Activated naive CD8-positive, alpha-beta T cell (primary cell): Measurements from ENCODE around the gene POMGNT2.

Source experiments
- H3K27ac Mint-ChIP-seq: one replicate; pipeline ENCODE4 v1.8.0; 2021; ENCODE audit warnings: mixed read lengths
- H3K27me3 Mint-ChIP-seq: one replicate; pipeline ENCODE4 v1.8.0; 2021; ENCODE audit warnings: mixed read lengths
- H3K36me3 Mint-ChIP-seq: one replicate; pipeline ENCODE4 v1.8.0; 2021; ENCODE audit warnings: mixed read lengths
- H3K4me1 Mint-ChIP-seq: one replicate; pipeline ENCODE4 v1.8.0; 2021; ENCODE audit warnings: low read depth, mixed read lengths
- H3K4me3 Mint-ChIP-seq: one replicate; pipeline ENCODE4 v1.8.0; 2021; ENCODE audit warnings: mild to moderate bottlenecking, mixed read lengths
- H3K9me3 Mint-ChIP-seq: one replicate; pipeline ENCODE4 v1.8.0; 2021; ENCODE audit warnings: low read depth, mixed read lengths

POMGNT2 gene

DNA sequence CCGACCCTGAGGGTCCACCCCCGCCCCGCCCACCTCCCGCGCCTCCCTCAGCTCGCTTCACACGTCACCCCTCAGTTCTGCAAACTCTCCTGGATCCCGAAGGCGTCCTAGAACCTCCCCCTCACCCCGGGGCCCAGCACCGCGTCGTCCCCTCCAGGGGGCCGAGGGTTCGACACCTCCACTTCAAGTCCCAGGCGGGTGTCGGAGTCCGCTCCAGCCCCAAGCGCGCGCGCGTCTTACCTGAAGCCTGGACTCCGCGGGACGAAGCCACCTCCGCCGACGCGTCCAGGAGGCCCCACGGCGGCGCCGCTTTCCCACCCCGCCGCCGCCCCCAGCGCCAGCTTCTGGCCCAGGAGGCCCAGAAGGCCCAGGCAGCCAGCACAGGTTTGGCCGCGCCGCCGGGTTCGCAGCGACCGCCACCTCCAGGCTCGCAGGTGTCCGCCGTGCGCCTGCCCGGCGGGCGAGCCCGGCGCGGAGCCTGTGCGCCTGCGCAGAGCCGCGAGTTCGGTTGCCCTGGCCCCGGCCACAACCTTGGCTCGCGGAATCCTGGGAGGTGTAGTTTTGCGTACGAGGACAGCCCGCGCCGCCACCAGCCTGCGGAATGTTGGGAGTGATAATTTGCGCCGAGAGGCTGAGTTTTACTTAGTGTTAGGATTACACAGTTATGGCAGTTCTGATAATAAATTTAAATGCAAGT lies at the start of gene POMGNT2:
Gene POMGNT2 (minus strand): TSS at position 484 of the 697 bp plus-strand sequence. CDS start 24,648 bp downstream, outside the sequence.
- Mint-ChIP-seq H3K4me3 (peak within 1 kb of the TSS; percentile 86), H3K27ac (no peak within 1 kb of the TSS), H3K27me3 (peaks cover 1% of the 10 kb centered on the region), H3K9me3 (no peaks in the 10 kb centered on the region), H3K36me3 (no peaks in the 10 kb centered on the region), H3K4me1 (peaks cover 25% of the 10 kb centered on the region)

DNA sequence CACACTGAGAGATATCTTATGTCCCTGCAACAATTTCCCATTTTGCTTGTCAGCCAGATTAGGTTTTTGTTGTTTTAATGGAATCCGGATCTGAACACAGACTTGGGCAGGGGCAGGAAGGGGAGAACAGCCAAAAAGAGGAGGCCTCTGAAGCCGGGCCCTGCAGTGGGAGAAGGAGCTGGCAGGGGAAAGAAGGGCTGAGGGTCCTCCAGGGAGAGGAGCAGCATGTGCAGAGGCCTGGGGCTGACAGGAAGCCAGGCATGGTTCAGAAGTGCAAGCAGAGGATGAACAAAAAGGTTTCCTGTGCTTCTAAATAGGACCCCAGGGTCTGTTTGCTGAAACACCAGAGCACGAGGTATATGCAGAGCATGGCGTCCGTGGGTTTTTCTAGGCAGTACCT lies 49.1 kb upstream of the POMGNT2 start:
- Mint-ChIP-seq H3K27me3 (no peaks in the 10 kb centered on the region), H3K9me3 (no peaks in the 10 kb centered on the region), H3K4me1 (peaks cover 30% of the 10 kb centered on the region), H3K36me3 (no peaks in the 10 kb centered on the region), H3K4me3 (peak overlapping the region; percentile 3), H3K27ac (peak overlapping the region; percentile 7)

DNA sequence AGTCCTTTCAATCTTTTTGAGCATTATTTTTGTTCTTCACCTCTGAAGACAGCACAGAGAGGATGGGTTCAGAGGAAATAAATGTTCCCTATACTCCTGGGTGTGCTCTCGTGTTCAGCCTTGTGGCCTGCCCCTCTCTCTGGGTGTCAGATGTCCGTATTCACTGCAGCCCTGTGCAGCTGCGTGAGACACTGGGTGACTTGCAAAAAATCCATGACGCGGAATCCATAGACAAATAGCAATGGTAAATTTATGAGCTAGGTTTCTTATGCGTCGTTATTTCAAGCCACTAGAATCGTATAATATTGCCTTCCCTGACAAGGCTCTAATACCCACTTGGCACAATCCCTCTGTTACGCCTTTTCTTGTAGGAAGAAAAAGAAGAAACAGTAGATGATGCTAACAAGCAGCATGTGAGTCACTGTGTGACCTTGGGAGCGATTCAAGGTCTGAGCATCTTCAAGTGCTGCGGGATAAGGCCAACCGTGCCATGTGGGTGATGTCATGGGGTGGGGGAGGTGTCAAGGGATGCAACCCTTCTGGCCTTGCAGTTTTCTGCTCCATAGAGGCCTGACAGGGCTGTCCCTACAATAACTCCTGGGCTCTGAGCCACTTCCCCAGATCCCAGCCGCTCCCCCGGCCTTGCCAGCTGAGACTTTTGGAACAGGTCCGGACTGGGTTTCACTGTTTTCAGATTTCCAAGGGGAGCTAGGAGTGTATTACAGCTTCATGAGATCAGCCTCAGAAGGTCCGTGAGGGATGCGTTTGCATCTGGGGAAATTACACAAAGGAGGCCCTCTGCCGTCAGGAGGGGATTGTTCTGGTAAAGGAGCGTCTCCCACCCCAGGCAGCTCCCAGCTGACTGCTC lies 47.6 kb upstream of the POMGNT2 start:
- Mint-ChIP-seq H3K27me3 (no peaks in the 10 kb centered on the region), H3K27ac (no peak overlapping the region), H3K36me3 (no peaks in the 10 kb centered on the region), H3K4me1 (peaks cover 29% of the 10 kb centered on the region), H3K4me3 (no peak overlapping the region), H3K9me3 (no peaks in the 10 kb centered on the region)

DNA sequence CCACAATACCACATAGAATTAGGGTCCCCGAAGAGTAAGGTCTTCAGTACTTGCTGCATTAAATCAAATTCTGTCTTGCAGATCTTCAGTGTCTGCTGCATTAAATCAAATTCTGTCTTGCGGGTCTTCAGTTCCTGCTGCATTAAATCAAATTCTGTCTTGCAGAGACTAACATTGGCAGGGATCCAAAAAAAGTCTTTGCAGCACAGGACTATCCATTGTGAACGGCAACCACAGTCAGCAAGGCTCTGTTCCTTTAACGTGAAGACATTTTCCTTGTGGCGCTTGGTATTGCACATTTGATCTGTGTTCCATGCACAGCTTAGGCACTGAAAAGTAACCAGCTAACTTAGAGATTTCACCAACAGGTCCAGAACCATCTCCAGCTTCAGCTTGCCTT lies 46.8 kb upstream of the POMGNT2 start:
- Mint-ChIP-seq H3K27me3 (no peaks in the 10 kb centered on the region), H3K9me3 (peaks cover under 1% of the 10 kb centered on the region), H3K27ac (no peak overlapping the region), H3K4me3 (no peak overlapping the region), H3K4me1 (peaks cover 29% of the 10 kb centered on the region), H3K36me3 (no peaks in the 10 kb centered on the region)

DNA sequence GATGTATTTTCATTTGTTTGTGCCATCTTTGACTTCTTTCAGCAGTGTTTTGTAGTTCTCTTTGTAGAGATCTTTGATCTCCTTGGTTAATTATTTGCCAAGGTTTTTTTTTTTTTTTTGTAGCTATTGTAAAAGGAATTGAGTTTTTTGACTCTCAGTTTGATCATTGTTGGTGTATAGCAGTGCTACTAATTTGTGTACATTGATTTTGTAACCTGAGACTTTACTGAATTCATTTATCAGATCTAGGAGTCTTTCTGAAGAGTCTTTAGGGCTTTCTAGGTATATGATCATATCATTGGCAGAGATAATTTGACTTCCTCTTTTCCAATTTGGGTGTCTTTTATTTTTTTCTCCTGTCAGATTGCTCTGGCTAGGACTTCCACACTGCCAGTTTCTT lies 42.2 kb upstream of the POMGNT2 start:
- Mint-ChIP-seq H3K36me3 (no peaks in the 10 kb centered on the region), H3K4me3 (no peak overlapping the region), H3K9me3 (peaks cover 7% of the 10 kb centered on the region), H3K4me1 (no peaks in the 10 kb centered on the region), H3K27ac (no peak overlapping the region), H3K27me3 (no peaks in the 10 kb centered on the region)

DNA sequence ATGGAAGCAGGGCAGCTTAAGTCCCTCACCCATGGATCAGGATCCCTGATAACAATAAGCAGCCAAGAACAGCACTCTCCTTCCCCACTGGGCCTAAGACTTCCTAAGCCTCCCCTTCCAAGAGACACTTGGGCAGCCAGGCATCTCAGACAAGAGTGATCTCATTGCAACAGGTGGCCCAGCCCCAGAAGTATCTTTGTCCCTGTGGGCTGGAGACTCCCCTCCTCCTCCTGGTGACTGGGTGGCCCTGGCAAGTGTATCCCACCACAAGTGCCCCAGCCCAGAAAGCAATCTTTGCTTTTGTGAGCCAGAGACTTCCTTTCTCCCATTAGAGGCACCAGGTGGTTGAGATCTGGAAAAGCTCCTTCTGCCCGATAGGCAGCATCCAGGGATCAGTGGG lies 40.7 kb upstream of the POMGNT2 start:
- H3K4me1 Mint-ChIP-seq = no peaks in the 10 kb centered on the region

DNA sequence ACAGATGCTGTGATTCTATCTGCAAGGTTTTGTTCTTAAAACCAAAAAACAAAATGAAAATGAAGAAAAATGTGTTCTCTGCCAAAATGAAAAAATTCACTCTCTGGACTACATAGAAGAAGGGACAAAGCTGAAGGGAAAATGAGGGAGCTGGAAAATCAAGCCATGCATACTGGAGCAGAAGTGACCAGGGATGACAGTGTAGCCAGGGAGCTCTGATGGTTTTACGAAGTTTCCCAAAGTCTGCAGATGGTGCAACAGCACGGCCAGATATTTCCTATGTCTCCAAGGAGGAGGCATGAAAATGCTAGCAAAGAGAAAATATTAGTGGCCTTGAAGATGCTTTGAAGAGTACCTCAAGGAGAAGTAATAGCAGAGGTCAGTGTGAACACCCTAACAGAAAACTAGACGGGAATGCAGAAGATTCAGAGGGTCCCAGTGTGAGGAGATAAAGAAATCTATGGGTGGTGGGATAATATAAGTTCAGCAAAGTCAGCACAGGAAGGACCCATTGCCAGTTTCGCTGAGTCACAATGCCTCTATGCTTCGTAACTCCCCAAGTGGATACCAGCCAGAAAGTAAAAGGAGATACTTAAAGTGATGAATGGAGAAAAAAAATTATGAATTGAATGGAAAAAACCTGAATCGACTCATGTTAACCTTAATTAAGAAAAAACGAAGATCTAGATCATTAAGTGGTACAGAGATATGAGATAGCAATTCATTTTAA lies 39.0 kb upstream of the POMGNT2 start:
- Mint-ChIP-seq H3K27ac (no peak overlapping the region), H3K4me1 (no peaks in the 10 kb centered on the region), H3K4me3 (no peak overlapping the region), H3K9me3 (peaks cover 7% of the 10 kb centered on the region), H3K36me3 (no peaks in the 10 kb centered on the region), H3K27me3 (no peaks in the 10 kb centered on the region)

More for the DNA sequence above, 40.7 kb upstream of the POMGNT2 start:
- no peaks in the 10 kb centered on the region for H3K36me3 Mint-ChIP-seq
- no peak overlapping the region for H3K4me3 Mint-ChIP-seq
- no peaks in the 10 kb centered on the region for H3K27me3 Mint-ChIP-seq
- peaks cover 7% of the 10 kb centered on the region for H3K9me3 Mint-ChIP-seq
- no peak overlapping the region for H3K27ac Mint-ChIP-seq

DNA sequence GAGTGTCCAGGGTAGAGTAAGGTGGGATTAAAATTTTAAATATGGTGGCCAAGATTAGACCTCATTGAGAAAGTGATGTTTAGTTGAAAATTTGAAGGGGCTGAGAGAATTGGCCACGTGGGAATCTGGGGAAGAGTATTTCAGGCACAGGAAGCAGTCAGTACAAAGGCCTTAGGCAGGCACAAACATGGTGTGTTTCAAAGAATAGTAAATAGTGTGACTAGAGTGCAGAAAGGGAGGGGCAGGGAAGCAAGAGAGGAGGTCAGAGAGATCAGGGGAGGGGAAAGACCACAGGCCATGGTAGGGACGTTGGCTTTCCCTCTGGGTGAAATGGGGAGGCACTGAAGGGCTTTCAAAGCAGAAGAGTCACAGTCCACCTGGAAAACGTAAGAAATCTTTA lies 36.6 kb upstream of the POMGNT2 start:
- Mint-ChIP-seq H3K4me3 (no peak overlapping the region), H3K9me3 (peaks cover 5% of the 10 kb centered on the region), H3K27ac (no peak overlapping the region), H3K36me3 (no peaks in the 10 kb centered on the region), H3K4me1 (no peaks in the 10 kb centered on the region), H3K27me3 (no peaks in the 10 kb centered on the region)

DNA sequence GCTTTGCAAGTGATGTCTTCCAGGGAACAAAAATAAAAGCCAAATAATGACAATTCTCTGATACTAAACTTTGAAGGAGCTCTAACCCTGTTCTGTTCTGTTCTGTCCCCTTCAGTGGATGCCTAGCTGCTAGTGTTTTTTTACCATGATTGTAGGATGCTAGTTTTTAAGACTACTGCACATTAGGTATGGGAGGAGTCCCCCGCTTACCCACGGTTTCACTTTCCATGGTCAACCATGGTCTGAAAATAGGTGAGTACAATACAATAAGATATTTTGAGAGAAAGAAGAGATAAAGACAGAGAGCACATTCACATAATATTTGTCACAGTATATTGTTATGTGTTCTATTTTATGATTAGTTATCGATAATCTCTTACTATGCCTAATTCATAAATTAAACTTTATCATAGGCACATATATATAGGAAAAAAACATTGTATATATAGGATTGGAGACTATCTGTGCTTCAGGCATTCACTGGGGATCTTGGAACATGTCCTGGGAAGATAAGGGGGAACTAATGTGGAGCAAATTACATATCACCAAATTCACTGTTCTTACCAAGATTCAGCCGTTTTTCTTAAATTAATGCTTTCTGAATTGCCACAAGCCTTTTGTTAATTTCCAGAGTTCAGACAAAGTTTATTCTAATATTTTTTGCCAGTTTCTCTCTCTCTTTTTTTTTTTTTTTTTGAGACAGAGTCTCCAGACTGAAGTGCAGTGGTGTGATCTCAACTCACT lies 32.8 kb upstream of the POMGNT2 start:
- no peak overlapping the region for H3K4me3 Mint-ChIP-seq
- no peaks in the 10 kb centered on the region for H3K4me1 Mint-ChIP-seq
- H3K9me3 Mint-ChIP-seq = no peaks in the 10 kb centered on the region
- no peaks in the 10 kb centered on the region for H3K27me3 Mint-ChIP-seq
- peaks cover 4% of the 10 kb centered on the region for H3K36me3 Mint-ChIP-seq
- no peak overlapping the region for H3K27ac Mint-ChIP-seq

DNA sequence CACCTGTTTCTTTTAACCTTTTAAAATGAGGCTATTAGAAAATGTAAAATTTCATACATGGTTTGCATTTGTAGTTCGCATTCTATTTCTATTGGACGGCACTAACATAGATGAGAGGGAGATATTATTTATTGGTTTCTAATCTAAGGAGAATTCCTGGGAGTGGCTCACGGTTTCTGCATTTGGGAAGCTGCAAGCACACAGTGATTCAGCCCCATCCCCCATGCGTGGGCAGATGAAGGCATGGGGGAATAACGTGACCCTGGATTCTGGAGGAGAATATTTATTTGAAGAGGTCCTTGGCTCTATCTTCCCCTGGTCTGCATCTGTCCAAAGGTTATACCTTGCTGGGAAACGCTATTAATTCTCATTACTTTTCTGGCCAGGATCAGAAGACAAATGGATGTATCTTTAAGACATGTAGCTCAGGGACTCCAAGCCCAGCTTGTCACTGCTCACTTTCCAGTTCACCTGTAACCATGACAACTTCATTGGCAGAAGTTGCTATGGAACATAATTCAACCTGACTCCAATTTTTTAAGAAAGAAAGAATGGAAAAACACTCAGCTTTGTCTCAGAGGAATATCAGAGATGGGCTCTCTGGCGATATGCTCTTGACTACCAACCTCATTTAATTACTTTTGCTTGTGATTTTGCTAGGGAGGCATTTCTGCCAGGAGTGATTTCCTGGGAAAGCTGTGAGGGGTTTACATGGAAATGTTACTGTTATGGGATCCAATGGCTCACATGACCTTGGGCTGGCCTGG lies 27.2 kb upstream of the POMGNT2 start:
- Mint-ChIP-seq H3K4me3 (no peak overlapping the region), H3K27me3 (no peaks in the 10 kb centered on the region), H3K27ac (no peak overlapping the region), H3K36me3 (peaks cover 7% of the 10 kb centered on the region), H3K9me3 (no peaks in the 10 kb centered on the region), H3K4me1 (no peaks in the 10 kb centered on the region)

DNA sequence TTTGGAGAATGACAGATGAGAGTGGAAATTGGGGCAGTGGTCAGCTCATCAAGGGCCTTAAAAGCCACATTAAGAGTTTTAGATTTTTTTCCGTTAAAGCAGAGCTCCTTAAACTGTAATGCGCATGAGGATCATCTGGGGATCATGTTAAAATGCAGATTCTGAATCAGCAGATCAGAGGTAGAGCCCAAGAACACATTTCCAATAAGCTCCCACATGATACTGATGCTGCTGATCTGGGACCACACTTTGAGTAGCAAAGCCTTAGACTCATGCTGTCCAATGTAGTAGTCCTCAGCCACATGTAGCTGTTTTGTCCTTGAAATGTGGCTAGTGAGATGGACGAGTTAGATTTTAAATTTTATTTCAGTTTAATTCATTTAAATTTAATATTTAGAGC lies 26.3 kb upstream of the POMGNT2 start:
- Mint-ChIP-seq H3K9me3 (no peaks in the 10 kb centered on the region), H3K27me3 (no peaks in the 10 kb centered on the region), H3K27ac (no peak overlapping the region), H3K36me3 (peaks cover 7% of the 10 kb centered on the region), H3K4me1 (no peaks in the 10 kb centered on the region), H3K4me3 (no peak overlapping the region)

DNA sequence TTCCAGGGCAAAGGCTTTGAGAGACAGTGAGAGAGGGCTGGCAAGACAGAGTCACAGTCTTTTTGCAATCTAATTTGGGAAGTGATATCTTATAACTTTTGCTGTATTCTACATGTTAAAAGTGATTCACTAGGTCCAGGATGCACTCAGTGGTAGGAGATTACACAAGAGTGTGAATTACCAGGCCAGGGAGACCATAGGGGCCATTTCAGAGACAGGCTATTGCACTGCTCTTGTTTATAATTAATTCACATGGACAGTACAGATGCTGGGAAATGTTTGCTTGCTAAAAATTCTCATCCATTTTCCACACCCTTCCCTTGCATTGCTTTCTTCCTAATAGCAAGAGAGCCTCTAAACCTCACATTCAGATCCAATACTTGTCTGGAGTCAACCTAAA lies 22.6 kb upstream of the POMGNT2 start:
- Mint-ChIP-seq H3K27me3 (no peaks in the 10 kb centered on the region), H3K9me3 (peaks cover 7% of the 10 kb centered on the region), H3K4me1 (no peaks in the 10 kb centered on the region), H3K4me3 (no peak overlapping the region), H3K36me3 (peaks cover 4% of the 10 kb centered on the region), H3K27ac (no peak overlapping the region)

DNA sequence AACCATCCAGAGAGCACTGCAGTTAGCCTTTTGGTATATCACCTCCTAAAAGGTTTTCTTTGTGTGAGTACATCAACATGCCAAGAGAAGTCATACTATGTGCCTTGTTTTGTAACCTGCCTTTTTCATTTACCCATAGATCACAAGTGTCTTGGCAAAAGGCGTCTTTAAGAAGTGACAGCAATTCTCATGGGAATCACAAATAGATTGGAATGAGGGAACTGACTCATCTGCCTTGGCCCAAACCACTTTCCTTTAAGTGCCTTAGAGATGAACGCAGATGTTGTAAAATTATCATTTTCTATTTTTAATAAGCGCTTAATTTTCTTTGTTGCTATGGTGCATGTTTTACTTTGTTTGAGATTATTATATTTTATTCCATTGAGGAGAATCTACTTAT lies 20.7 kb upstream of the POMGNT2 start:
- peaks cover 10% of the 10 kb centered on the region for H3K9me3 Mint-ChIP-seq
- H3K27ac Mint-ChIP-seq = no peak overlapping the region
- H3K27me3 Mint-ChIP-seq = no peaks in the 10 kb centered on the region
- peaks cover 3% of the 10 kb centered on the region for H3K36me3 Mint-ChIP-seq
- H3K4me1 Mint-ChIP-seq = no peaks in the 10 kb centered on the region
- H3K4me3 Mint-ChIP-seq = no peak overlapping the region

DNA sequence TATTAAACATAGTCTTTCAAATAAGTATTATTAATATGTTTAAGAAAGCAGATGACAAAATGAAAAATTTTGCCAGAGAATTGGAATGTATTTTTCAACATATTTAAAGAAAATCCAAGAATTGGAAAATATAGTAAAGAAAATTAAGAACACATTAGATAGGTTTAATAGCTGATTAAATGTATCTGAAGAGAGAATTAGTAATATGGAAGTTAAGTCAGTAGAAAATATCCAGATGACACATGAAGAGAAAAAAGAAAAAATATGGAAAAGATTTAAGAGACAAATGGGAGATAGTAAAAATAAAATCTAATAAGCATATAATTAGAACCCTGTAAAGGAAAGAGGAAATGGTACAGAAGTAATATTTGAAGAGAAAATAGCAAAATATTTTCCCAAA lies 18.0 kb upstream of the POMGNT2 start:
- Mint-ChIP-seq H3K4me3 (no peak overlapping the region), H3K36me3 (peaks cover 3% of the 10 kb centered on the region), H3K27ac (no peak overlapping the region), H3K27me3 (peaks cover 1% of the 10 kb centered on the region), H3K4me1 (no peaks in the 10 kb centered on the region), H3K9me3 (peaks cover 10% of the 10 kb centered on the region)
